T-helper 1 cell treated with Interleukin-12 subunit alpha and Interleukin-12 subunit beta and Interleukin-4 antibody, amounts not matched to agents 30 ng/mL and 1 ng/mL, for 36 hours (primary cell): ENCODE measurements around the gene ZNF91. TPM values are rescaled to one million over a fixed set of nuclear protein-coding genes. Genes with fewer than 3 reads are reported as not detected.
"Not testable (repeated sequence)": the region's sequence is repeated elsewhere in the genome, so short reads cannot be mapped to it uniquely, and the experiment has no call there.

ENCODE experiments used
- intact Hi-C: fragments of 100-400 bp; cut with micrococcal nuclease; formaldehyde crosslinking; loops from one replicate; pipeline ENCODE4 v1.15.1; 2024
- total RNA-seq: library from RNA; stranded (reverse); gene quantifications from 2 replicates; pipeline ENCODE4 v1.2.3, GENCODE V29; 2022

The ZNF91 gene
- total RNA-seq, 1 donor from 2014 or later, result 30.7 TPM

- intact Hi-C loops, result not testable (repeated sequence)
These were observed 73.9 kb downstream of the ZNF91 start for GRCh38 chr19:23321403-23321802.

- intact Hi-C loops, result not testable (repeated sequence)
These were observed 75.7 kb downstream of the ZNF91 start for GRCh38 chr19:23319571-23319970.

- intact Hi-C loops, result not testable (repeated sequence)
These were observed 76.3 kb downstream of the ZNF91 start for GRCh38 chr19:23318941-23319340.

GRCh38 chr19:23318143-23318542 lies 77.1 kb downstream of the ZNF91 start:
- intact Hi-C loops, result no loop called here

GRCh38 chr19:23315286-23315685 lies 80.0 kb downstream of the ZNF91 start:
- intact Hi-C loops, result no loop called here

GRCh38 chr19:23314505-23315251 lies 80.6 kb downstream of the ZNF91 start:
- intact Hi-C loops, result no loop called here

- intact Hi-C loops, result no loop called here
These were observed 82.1 kb downstream of the ZNF91 start for GRCh38 chr19:23313196-23313595.

GRCh38 chr19:23312515-23312914 lies 82.8 kb downstream of the ZNF91 start:
- intact Hi-C loops, result no loop called here

- intact Hi-C loops, result no loop called here
These were observed 83.7 kb downstream of the ZNF91 start for GRCh38 chr19:23311551-23311950.

- intact Hi-C loops, result no loop called here
These were observed 84.5 kb downstream of the ZNF91 start for GRCh38 chr19:23310729-23311211.

- intact Hi-C loops, result no loop called here
These were observed 85.3 kb downstream of the ZNF91 start for GRCh38 chr19:23309926-23310325.

GRCh38 chr19:23305555-23305954 lies 89.7 kb downstream of the ZNF91 start:
- intact Hi-C loops, result no loop called here

GRCh38 chr19:23304238-23304637 lies 91.0 kb downstream of the ZNF91 start:
- intact Hi-C loops, result no loop called here

- intact Hi-C loops, result no loop called here
These were observed 101.1 kb downstream of the ZNF91 start for GRCh38 chr19:23294141-23294540.

- intact Hi-C loops, result not testable (repeated sequence)
These were observed 105.3 kb downstream of the ZNF91 start for GRCh38 chr19:23289966-23290365.

Other genes with a start within 250 kb of the ZNF91 start
- 9.2 and 10.1 TPM in 2 replicates for gene ZNF724, start 145.1 kb downstream of the ZNF91 start, total RNA-seq